HEK293 (cell line): Measurements from ENCODE around the gene NPY1R.

ENCODE experiments used
- BCL11A ChIP-seq: fragments of 450-650 bp; formaldehyde crosslinking; IDR thresholded peaks from 2 replicates; pipeline ENCODE4 v1.5.1; 2016; ENCODE audit warnings: low read depth, missing biosample characterization, missing genetic modification characterization
- KLF9 ChIP-seq: fragments of 450-650 bp; formaldehyde crosslinking; IDR thresholded peaks from 2 replicates; pipeline ENCODE4 v1.5.1; 2016; ENCODE audit warnings: missing biosample characterization, missing genetic modification characterization, low read depth
- YY1 ChIP-seq: fragments of 450-650 bp; formaldehyde crosslinking; IDR thresholded peaks from 2 replicates; pipeline ENCODE4 v1.5.1; 2018; ENCODE audit warnings: missing biosample characterization, missing genetic modification characterization
- ZBTB48 ChIP-seq: fragments of 450-650 bp; formaldehyde crosslinking; IDR thresholded peaks from 2 replicates; pipeline ENCODE4 v1.5.1; 2016; ENCODE audit warnings: missing biosample characterization, missing genetic modification characterization
- ZFP41 ChIP-seq: fragments of 450-650 bp; formaldehyde crosslinking; IDR thresholded peaks from 2 replicates; pipeline ENCODE4 v1.5.1; 2016; ENCODE audit warnings: missing biosample characterization, missing genetic modification characterization, borderline replicate concordance
- ZNF274 ChIP-seq, 2 experiments: fragments of 200-500 bp in 1 of 2; fragments of 450-650 bp in 1 of 2; sonication (Bioruptor generic) in 1 of 2; formaldehyde crosslinking in 1 of 2; IDR thresholded peaks; 2 replicates each; pipeline versions ENCODE4 v1.5.1 to v1.6.1; 2014 to 2016; ENCODE audit warnings: borderline replicate concordance in 1 of 2, inconsistent platforms in 1 of 2, low read length in 1 of 2, missing biosample characterization in 1 of 2, missing genetic modification characterization in 1 of 2
- ZNF280D ChIP-seq: fragments of 450-650 bp; formaldehyde crosslinking; IDR thresholded peaks from 2 replicates; pipeline ENCODE4 v1.5.1; 2016; ENCODE audit warnings: missing biosample characterization, missing genetic modification characterization
- ZNF768 ChIP-seq: fragments of 450-650 bp; formaldehyde crosslinking; IDR thresholded peaks from 2 replicates; pipeline ENCODE4 v1.5.1; 2018; ENCODE audit warnings: missing biosample characterization, mild to moderate bottlenecking, missing genetic modification characterization
- TF ChIP-seq, protein P1 (sequence below): fragments of 450-650 bp; formaldehyde crosslinking; IDR thresholded peaks from 2 replicates; pipeline ENCODE4 v1.5.1; 2016; ENCODE audit warnings: missing biosample characterization, missing genetic modification characterization
- TF ChIP-seq, protein P2 (sequence below): fragments of 450-650 bp; IDR thresholded peaks from 2 replicates; pipeline ENCODE4 v1.5.1; 2018; ENCODE audit warnings: missing biosample characterization, missing genetic modification characterization
- TF ChIP-seq, protein P3 (sequence below): fragments of 450-650 bp; formaldehyde crosslinking; IDR thresholded peaks from 2 replicates; pipeline ENCODE4 v1.5.1; 2017; ENCODE audit warnings: missing biosample characterization, missing genetic modification characterization

DNA sequence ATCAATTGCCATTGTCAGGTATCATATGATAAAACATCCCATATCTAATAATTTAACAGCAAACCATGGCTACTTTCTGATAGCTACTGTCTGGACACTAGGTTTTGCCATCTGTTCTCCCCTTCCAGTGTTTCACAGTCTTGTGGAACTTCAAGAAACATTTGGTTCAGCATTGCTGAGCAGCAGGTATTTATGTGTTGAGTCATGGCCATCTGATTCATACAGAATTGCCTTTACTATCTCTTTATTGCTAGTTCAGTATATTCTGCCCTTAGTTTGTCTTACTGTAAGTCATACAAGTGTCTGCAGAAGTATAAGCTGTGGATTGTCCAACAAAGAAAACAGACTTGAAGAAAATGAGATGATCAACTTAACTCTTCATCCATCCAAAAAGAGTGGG, 18.3 kb upstream of the NPY1R start:
- TF ChIP-seq ZNF768 (tag by site-specific recombination) (no peak), YY1 (tag by site-specific recombination) (no peak), BCL11A (tag by site-specific recombination) (no peak), ZNF274 (IDR thresholded peaks at IDR 0.05; ENCODE audit: low read length) (no peak), ZNF274 (tag by site-specific recombination; IDR thresholded peaks at IDR 0.05; ENCODE audit: borderline replicate concordance) (no peak), ZBTB48 (tag by site-specific recombination) (no peak), ZFP41 (no peak), KLF9 (tag by site-specific recombination) (no peak), ZNF280D (tag by site-specific recombination) (no peak)
- TF ChIP-seq, protein P1, sequence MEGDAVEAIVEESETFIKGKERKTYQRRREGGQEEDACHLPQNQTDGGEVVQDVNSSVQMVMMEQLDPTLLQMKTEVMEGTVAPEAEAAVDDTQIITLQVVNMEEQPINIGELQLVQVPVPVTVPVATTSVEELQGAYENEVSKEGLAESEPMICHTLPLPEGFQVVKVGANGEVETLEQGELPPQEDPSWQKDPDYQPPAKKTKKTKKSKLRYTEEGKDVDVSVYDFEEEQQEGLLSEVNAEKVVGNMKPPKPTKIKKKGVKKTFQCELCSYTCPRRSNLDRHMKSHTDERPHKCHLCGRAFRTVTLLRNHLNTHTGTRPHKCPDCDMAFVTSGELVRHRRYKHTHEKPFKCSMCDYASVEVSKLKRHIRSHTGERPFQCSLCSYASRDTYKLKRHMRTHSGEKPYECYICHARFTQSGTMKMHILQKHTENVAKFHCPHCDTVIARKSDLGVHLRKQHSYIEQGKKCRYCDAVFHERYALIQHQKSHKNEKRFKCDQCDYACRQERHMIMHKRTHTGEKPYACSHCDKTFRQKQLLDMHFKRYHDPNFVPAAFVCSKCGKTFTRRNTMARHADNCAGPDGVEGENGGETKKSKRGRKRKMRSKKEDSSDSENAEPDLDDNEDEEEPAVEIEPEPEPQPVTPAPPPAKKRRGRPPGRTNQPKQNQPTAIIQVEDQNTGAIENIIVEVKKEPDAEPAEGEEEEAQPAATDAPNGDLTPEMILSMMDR (tag by site-specific recombination): no peak
- TF ChIP-seq, protein P2, sequence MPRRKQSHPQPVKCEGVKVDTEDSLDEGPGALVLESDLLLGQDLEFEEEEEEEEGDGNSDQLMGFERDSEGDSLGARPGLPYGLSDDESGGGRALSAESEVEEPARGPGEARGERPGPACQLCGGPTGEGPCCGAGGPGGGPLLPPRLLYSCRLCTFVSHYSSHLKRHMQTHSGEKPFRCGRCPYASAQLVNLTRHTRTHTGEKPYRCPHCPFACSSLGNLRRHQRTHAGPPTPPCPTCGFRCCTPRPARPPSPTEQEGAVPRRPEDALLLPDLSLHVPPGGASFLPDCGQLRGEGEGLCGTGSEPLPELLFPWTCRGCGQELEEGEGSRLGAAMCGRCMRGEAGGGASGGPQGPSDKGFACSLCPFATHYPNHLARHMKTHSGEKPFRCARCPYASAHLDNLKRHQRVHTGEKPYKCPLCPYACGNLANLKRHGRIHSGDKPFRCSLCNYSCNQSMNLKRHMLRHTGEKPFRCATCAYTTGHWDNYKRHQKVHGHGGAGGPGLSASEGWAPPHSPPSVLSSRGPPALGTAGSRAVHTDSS (tag by site-specific recombination): no peak
- TF ChIP-seq, protein P3, sequence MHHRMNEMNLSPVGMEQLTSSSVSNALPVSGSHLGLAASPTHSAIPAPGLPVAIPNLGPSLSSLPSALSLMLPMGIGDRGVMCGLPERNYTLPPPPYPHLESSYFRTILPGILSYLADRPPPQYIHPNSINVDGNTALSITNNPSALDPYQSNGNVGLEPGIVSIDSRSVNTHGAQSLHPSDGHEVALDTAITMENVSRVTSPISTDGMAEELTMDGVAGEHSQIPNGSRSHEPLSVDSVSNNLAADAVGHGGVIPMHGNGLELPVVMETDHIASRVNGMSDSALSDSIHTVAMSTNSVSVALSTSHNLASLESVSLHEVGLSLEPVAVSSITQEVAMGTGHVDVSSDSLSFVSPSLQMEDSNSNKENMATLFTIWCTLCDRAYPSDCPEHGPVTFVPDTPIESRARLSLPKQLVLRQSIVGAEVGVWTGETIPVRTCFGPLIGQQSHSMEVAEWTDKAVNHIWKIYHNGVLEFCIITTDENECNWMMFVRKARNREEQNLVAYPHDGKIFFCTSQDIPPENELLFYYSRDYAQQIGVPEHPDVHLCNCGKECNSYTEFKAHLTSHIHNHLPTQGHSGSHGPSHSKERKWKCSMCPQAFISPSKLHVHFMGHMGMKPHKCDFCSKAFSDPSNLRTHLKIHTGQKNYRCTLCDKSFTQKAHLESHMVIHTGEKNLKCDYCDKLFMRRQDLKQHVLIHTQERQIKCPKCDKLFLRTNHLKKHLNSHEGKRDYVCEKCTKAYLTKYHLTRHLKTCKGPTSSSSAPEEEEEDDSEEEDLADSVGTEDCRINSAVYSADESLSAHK (tag by site-specific recombination): no peak
